Adrenal gland (tissue), 12 donors: ENCODE data around the gene LRFN2. TPM values are rescaled to one million over a fixed set of nuclear protein-coding genes. Genes with fewer than 3 reads are reported as not detected.

Experiments
- DNase-seq, 7 donors: peaks; one replicate each; pipeline ENCODE4 v3.0.0-alpha.2; 2019 to 2020
- H3K27ac ChIP-seq, 5 donors: fragments of 200-600 bp; sonication (generic) in 4 of 5; 1 replicate in 3 of 5; 2 replicates in 2 of 5; pipeline versions ENCODE4 v1.5.1 to v1.8.0; 2016 to 2020; ENCODE audit warnings: mild to moderate bottlenecking in 1 of 5
- H3K27me3 ChIP-seq: fragments of 200-600 bp; 2 replicates; pipeline ENCODE4 v1.8.0; 2021
- H3K36me3 ChIP-seq, 2 donors: fragments of 200-600 bp; replicated peaks in 1 of 2; 1 replicate in 1 of 2; 2 replicates in 1 of 2; pipeline versions ENCODE4 v1.5.1 to v1.8.0; 2018 to 2022
- H3K4me1 ChIP-seq, 2 donors: fragments of 200-600 bp; replicated peaks in 1 of 2; 1 replicate in 1 of 2; 2 replicates in 1 of 2; pipeline versions ENCODE4 v1.5.1 to v1.8.0; 2018 to 2021
- H3K4me3 ChIP-seq, 4 donors: fragments of 200-600 bp; sonication (generic) in 3 of 4; one replicate each; pipeline ENCODE4 v1.5.1; 2016 to 2018
- H3K9me3 ChIP-seq, 3 donors: fragments of 200-600 bp; sonication (generic) in 1 of 3; replicated peaks in 1 of 3; 1 replicate in 2 of 3; 2 replicates in 1 of 3; pipeline versions ENCODE4 v1.5.1 to v1.8.0; 2016 to 2021
- POLR2A ChIP-seq, 2 donors: fragments of 450-650 bp; IDR thresholded peaks; one replicate each; pipeline ENCODE4 v1.6.1; 2017; ENCODE audit warnings: antibody characterized with exemption in 2 of 2, mild to moderate bottlenecking in 2 of 2, moderate library complexity in 1 of 2
- WGBS, 4 donors: extraction: QIAGEN DNeasy Blood & Tissue Kit in 2 of 4; methylation state at CpG; one replicate each; pipeline versions ENCODE4 v1.1.5 to v1.1.7; 2013 to 2017; 5-methylcytosine and 5-hydroxymethylcytosine counted together
- intact Hi-C, 2 donors: fragments of 100-400 bp; cut with DNase I; formaldehyde crosslinking; loops; one replicate each; pipeline versions ENCODE4 v1.14.1 to v1.15.0; 2022 to 2023
- polyA plus RNA-seq, 3 donors: library from polyadenylated mRNA; stranded (reverse); fragments of 200-250 nt in 2 of 3; fragments of 350-450 nt in 1 of 3; fragmentation: Illumina TruSeq in 1 of 3; extraction: RNeasy Lipid Tissue Mini Kit (QIAGEN cat#74804) in 1 of 3; gene quantifications; one replicate each; pipeline ENCODE4 v1.2.3, GENCODE V29; 2013 to 2014
- total RNA-seq, 9 donors: library from RNA; depleted of rRNA in 4 of 9; stranded (reverse); fragments of >200 nt in 4 of 9; fragments of 120-200 nt in 1 of 9; fragmentation: NEBNext Ultra II Directional in 1 of 9; extraction: Animal tissue kit (Norgen Biotek cat#: 25700) in 1 of 9; gene quantifications; one replicate each; pipeline versions ENCODE4 v1.1.0 to v1.2.4, GENCODE V29; 2013 to 2023
- TF ChIP-seq, protein P1 (sequence below), 6 experiments: fragments of 450-650 bp in 4 of 6; fragments of 200-600 bp in 2 of 6; sonication (generic) in 1 of 6; IDR thresholded peaks; 1 replicate in 5 of 6; 2 replicates in 1 of 6; pipeline versions ENCODE4 v1.5.1 to v1.8.0; 2016 to 2021; ENCODE audit warnings: antibody characterized with exemption in 6 of 6, mild to moderate bottlenecking in 2 of 6, moderate library complexity in 1 of 6
- donor health status: healthy with polysubstance abuse.
- donor health status: Bipolar disorder and iron deficiency.
- donor health status: DM: yes; HTN: yes; CAD: no.
- donor health status: DM: no; HTN: no; CAD: no.
- donor health status: DM: no; HTN: no; CAD: no.
- donor health status: DM: yes; HTN: yes; CAD: no.

LRFN2 gene
- total and polyA plus RNA-seq, 12 donors: 0.03 to 0.74 (median 0.16) TPM; not detected in 3

DNA sequence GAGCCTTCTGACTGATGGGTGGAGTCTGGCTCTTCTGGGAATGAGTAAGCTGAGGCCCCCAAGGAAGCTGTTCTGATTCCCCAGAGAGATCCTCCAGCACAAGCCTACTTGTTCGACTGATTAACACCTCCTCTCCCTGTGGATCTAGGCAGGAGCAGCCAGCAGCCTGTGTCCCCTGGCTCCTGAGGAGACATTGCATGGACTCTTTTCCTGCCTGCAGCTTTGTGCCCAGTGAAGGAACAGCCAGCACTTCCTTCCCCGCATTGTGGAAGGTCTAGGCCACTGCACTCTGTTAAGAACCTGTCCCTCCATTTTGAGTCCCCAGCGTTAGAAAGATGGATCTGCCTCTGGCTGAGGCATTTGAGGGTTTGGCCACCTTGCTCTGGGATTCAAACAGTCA lies 29.1 kb downstream of the LRFN2 start:
- H3K27me3 ChIP-seq: no peaks in the 10 kb centered on the region
- H3K27ac ChIP-seq: no peak overlapping the region
- WGBS, 4 donors: 40 to 79% (median 71%) methylated on average over 1 to 3 of the region's 3 CpGs
- H3K9me3 ChIP-seq: no peaks in the 10 kb centered on the region
- intact Hi-C loops: no loop called here
- no peaks in the 10 kb centered on the region for H3K36me3 ChIP-seq
- DNase-seq: no peak
- no peak for TF ChIP-seq POLR2A (IDR thresholded peaks at IDR 0.05)
- TF ChIP-seq, protein P1, sequence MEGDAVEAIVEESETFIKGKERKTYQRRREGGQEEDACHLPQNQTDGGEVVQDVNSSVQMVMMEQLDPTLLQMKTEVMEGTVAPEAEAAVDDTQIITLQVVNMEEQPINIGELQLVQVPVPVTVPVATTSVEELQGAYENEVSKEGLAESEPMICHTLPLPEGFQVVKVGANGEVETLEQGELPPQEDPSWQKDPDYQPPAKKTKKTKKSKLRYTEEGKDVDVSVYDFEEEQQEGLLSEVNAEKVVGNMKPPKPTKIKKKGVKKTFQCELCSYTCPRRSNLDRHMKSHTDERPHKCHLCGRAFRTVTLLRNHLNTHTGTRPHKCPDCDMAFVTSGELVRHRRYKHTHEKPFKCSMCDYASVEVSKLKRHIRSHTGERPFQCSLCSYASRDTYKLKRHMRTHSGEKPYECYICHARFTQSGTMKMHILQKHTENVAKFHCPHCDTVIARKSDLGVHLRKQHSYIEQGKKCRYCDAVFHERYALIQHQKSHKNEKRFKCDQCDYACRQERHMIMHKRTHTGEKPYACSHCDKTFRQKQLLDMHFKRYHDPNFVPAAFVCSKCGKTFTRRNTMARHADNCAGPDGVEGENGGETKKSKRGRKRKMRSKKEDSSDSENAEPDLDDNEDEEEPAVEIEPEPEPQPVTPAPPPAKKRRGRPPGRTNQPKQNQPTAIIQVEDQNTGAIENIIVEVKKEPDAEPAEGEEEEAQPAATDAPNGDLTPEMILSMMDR (IDR thresholded peaks at IDR 0.05): no peak
- H3K4me3 ChIP-seq: no peak overlapping the region
- H3K4me1 ChIP-seq: no peaks in the 10 kb centered on the region

DNA sequence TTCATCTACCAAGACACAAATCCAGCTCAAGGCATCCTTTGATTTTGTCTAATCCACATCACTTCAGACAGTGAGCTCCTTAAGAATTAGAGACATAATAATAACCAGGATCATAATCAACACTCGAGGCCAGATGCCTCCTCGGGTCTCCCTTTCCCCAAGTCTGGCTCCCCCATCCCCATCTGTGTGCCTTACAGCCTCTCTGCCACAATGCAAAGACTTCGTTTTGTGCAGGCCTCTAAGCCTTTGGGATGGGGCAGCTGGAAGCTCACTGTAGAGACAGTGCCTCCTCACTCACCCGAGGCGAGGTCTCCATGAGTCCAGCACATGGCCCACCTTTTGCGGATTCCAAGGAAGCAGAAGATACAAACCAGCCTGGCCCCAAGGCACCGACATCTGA lies 30.3 kb downstream of the LRFN2 start:
- Histone ChIP-seq H3K36me3 (no peaks in the 10 kb centered on the region), H3K4me3 (no peak overlapping the region), H3K4me1 (no peaks in the 10 kb centered on the region), H3K27ac (no peak overlapping the region), H3K27me3 (no peaks in the 10 kb centered on the region), H3K9me3 (no peaks in the 10 kb centered on the region)
- 89 to 94% (median 91%) methylated on average over 7 of the region's 7 CpGs for WGBS, 4 donors
- no peak for DNase-seq
- TF ChIP-seq, protein P1 (IDR thresholded peaks at IDR 0.05): no peak
- no peak for TF ChIP-seq POLR2A (IDR thresholded peaks at IDR 0.05)
- intact Hi-C loops: no loop called here

DNA sequence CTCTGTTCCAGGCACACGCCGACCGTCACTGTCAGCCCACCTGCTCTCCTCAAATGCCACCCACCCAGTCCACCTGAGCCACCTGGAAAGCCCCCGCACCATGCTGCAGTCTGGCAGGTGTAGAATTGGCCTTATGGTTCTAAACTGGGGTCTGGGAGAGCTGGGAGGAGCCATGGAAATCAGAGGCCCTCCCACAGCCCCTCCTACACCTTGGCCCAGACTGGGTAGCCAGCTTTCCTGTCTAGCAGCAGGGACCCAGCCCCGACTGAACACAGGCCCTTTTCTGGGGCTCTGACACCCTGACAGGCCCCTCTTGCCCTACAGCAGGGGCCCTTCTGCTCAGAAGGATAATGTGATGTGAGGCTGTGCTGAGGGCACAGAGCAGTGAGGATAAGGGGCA lies 31.1 kb downstream of the LRFN2 start:
- no peaks in the 10 kb centered on the region for H3K27me3 ChIP-seq
- DNase-seq: no peak
- no peak overlapping the region for H3K27ac ChIP-seq
- H3K36me3 ChIP-seq: no peaks in the 10 kb centered on the region
- no peaks in the 10 kb centered on the region for H3K4me1 ChIP-seq
- no peak for TF ChIP-seq POLR2A (IDR thresholded peaks at IDR 0.05)
- TF ChIP-seq, protein P1 (IDR thresholded peaks at IDR 0.05): no peak
- intact Hi-C loops: no loop called here
- WGBS, 4 donors: 31 to 88% (median 67%) methylated on average over 3 to 5 of the region's 5 CpGs
- H3K4me3 ChIP-seq: no peak overlapping the region
- no peaks in the 10 kb centered on the region for H3K9me3 ChIP-seq

DNA sequence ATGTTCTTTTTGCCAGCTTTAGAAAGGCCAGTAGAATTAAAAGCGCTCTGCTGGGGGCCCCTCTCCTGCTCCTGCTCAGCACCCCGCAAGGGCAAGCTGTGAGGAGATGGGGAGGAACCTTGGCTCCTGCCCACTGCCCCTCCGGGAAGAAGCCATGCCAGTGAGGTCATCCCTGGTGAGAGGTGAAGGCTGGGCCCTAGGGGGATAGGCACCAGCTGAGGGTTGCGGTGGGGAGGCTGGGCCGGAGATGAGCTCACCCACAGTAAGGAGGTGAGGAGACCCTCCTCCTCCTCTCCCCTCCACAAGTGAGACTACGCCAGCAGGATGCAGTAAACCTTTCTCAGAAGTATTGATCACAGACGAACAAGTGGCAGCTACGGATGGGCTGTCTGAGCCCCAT lies 32.1 kb downstream of the LRFN2 start:
- no peaks in the 10 kb centered on the region for H3K9me3 ChIP-seq
- H3K27ac ChIP-seq: no peak overlapping the region
- H3K4me1 ChIP-seq: no peaks in the 10 kb centered on the region
- 62 to 83% (median 67%) methylated on average over 3 to 8 of the region's 8 CpGs for WGBS, 4 donors
- TF ChIP-seq POLR2A (IDR thresholded peaks at IDR 0.05): no peak
- TF ChIP-seq, protein P1 (IDR thresholded peaks at IDR 0.05): no peak
- no peaks in the 10 kb centered on the region for H3K27me3 ChIP-seq
- no peak overlapping the region for H3K4me3 ChIP-seq
- no peak for DNase-seq
- H3K36me3 ChIP-seq: no peaks in the 10 kb centered on the region
- intact Hi-C loops: no loop called here
